Measurements from ENCODE around the gene GORAB. TPM values are rescaled to one million over a fixed set of nuclear protein-coding genes. Genes with fewer than 3 reads are reported as not detected.

GORAB gene
- total RNA-seq, 2 experiments from 2014 or later = 23.0 to 26.6 TPM

DNA sequence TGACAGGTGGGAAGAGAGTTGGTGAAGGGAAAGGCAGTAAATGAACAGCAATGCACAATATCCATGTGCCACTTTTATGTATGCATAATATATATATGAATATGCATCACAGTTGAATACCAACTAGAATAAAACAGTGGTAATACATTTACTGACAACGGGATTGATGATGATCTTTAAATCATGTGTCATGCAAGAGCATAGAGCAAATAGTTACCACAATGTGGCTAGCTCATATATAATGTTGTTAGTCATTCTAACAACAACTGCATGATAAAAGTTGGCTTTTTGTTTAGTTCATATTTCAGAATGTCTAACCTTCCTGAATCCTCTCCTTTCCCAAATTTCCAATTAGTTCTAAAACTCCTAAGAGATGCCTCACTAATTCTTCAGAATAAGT lies 46.4 kb downstream of the GORAB start:
- TF ChIP-seq, protein P1, sequence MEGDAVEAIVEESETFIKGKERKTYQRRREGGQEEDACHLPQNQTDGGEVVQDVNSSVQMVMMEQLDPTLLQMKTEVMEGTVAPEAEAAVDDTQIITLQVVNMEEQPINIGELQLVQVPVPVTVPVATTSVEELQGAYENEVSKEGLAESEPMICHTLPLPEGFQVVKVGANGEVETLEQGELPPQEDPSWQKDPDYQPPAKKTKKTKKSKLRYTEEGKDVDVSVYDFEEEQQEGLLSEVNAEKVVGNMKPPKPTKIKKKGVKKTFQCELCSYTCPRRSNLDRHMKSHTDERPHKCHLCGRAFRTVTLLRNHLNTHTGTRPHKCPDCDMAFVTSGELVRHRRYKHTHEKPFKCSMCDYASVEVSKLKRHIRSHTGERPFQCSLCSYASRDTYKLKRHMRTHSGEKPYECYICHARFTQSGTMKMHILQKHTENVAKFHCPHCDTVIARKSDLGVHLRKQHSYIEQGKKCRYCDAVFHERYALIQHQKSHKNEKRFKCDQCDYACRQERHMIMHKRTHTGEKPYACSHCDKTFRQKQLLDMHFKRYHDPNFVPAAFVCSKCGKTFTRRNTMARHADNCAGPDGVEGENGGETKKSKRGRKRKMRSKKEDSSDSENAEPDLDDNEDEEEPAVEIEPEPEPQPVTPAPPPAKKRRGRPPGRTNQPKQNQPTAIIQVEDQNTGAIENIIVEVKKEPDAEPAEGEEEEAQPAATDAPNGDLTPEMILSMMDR (IDR thresholded peaks at IDR 0.05) = no peak
- H3K4me1 Mint-ChIP-seq (ENCODE audit: low read depth) = no peaks in the 10 kb centered on the region
- no peaks in the 10 kb centered on the region for H3K36me3 Mint-ChIP-seq (ENCODE audit: low read depth)
- peaks cover 2% of the 10 kb centered on the region for H3K9me3 Mint-ChIP-seq
- CTCF ChIA-PET = no interaction called here
- no peaks in the 10 kb centered on the region for H3K36me3 ChIP-seq (ENCODE audit: insufficient read depth, low read length)
- H3K9me3 ChIP-seq (ENCODE audit: control insufficient read depth in 1 of 2, insufficient read depth in 1 of 2, low read length in 2 of 2) = no peaks in the 10 kb centered on the region
- peaks cover 6 to 8% of the 10 kb centered on the region in 2 experiments for H3K27me3 ChIP-seq (ENCODE audit: control insufficient read depth in 1 of 2, insufficient read depth in 2 of 2, low read length in 2 of 2)
- POLR2A ChIA-PET = no interaction called here
- no peak overlapping the region for H3K4me3 ChIP-seq (ENCODE audit: low read length)
- H3K4me1 ChIP-seq (ENCODE audit: insufficient read depth, low read length) = no peaks in the 10 kb centered on the region
- H3K27ac ChIP-seq (ENCODE audit: low read depth in 1 of 2, low read length in 2 of 2) = no peak overlapping the region
- H3K4me3 Mint-ChIP-seq = no peak overlapping the region
- H3K27ac Mint-ChIP-seq = no peak overlapping the region
- peaks cover 30% of the 10 kb centered on the region for H3K27me3 Mint-ChIP-seq
- intact Hi-C loops (cut with DNase I, micrococcal nuclease) = no loop called here
- ATAC-seq (ENCODE audit: poor library complexity) (no peak), DNase-seq (no peak)

DNA sequence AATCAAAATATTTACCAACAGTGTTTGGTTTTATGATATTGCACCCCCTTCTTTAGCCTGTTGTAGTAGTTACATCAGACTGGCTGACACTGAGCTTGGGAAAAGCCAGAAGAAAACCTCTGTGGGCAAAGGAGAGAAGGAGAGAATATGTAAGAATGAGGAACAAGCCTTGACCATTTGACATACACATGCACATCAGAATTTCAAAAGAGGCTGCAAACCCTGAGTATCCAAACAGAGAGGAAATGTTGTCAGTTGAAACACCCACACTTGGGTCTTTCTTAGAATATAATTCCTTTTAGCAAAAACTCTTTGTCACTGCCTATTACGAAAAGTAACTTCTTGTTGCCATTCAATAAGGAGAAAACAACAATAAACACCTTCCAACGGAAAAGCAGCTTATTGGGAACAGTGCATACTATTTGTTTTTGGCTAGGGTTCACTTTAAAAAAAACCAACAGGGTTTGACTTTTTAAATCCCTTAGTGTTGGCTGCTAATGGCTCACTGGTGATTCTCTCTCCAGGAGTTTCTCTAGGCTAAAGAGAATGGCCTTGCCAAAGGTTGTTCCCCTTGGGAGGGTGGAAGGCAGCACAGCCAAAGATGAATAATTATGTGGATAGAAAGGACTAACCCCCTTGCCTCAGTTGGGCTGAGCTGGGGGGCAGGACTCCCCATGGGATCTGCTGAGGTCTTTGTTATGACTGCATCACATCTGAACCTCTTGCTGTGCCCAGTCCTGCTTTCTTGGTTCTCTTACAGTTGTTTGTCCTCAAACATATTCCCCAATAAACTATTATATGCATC lies 48.9 kb downstream of the GORAB start:
- Histone ChIP-seq H3K9me3 (ENCODE audit: control insufficient read depth in 1 of 2, insufficient read depth in 1 of 2, low read length in 2 of 2) (no peaks in the 10 kb centered on the region), H3K27ac (ENCODE audit: low read depth in 1 of 2, low read length in 2 of 2) (no peak overlapping the region), H3K4me1 (ENCODE audit: insufficient read depth, low read length) (no peaks in the 10 kb centered on the region), H3K27me3 (ENCODE audit: control insufficient read depth in 1 of 2, insufficient read depth in 2 of 2, low read length in 2 of 2) (peaks cover 6 to 8% of the 10 kb centered on the region in 2 experiments), H3K36me3 (ENCODE audit: insufficient read depth, low read length) (no peaks in the 10 kb centered on the region), H3K4me3 (ENCODE audit: low read length) (no peak overlapping the region)
- Mint-ChIP-seq H3K4me1 (ENCODE audit: low read depth) (no peaks in the 10 kb centered on the region), H3K36me3 (ENCODE audit: low read depth) (no peaks in the 10 kb centered on the region), H3K4me3 (no peak overlapping the region), H3K27me3 (peaks cover 41% of the 10 kb centered on the region), H3K27ac (no peak overlapping the region), H3K9me3 (peaks cover 2% of the 10 kb centered on the region)
- ChIA-PET POLR2A (interaction anchor here (0.6 kb wide), 1 partner anchor 281 kb away, joined by 3 read pairs; no protein-coding TSS in a partner anchor), CTCF (no interaction called here)
- intact Hi-C loops (cut with DNase I, micrococcal nuclease) = no loop called here
- ATAC-seq (ENCODE audit: poor library complexity) = no peak
- no peak for DNase-seq
- TF ChIP-seq, protein P1 (IDR thresholded peaks at IDR 0.05) = no peak

DNA sequence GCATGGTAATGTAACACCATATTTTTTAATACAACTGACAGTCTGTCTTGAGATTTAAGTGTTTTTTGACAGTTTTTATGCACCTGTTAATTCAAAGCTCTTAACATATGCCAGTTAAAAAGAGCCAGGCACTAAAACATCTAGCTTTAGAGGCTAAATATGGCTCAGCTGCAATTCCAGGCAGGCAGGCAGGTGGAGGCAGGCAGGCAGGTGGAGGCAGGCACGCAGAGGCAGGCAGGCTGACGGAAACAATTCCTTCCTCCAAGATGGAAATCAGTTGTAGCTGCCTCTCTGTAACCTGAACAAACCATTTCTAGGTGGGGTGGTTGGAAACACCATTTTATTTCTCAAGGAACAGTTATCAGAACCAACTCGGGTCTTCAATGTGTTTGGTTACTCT lies 51.2 kb downstream of the GORAB start:
- POLR2A ChIA-PET = no interaction called here
- Histone ChIP-seq H3K27ac (ENCODE audit: low read depth in 1 of 2, low read length in 2 of 2) (no peak overlapping the region), H3K4me1 (ENCODE audit: insufficient read depth, low read length) (no peaks in the 10 kb centered on the region), H3K36me3 (ENCODE audit: insufficient read depth, low read length) (no peaks in the 10 kb centered on the region), H3K9me3 (ENCODE audit: control insufficient read depth in 1 of 2, insufficient read depth in 1 of 2, low read length in 2 of 2) (no peaks in the 10 kb centered on the region), H3K4me3 (ENCODE audit: low read length) (no peak overlapping the region), H3K27me3 (ENCODE audit: control insufficient read depth in 1 of 2, insufficient read depth in 2 of 2, low read length in 2 of 2) (peaks cover 6 to 15% of the 10 kb centered on the region in 2 experiments)
- TF ChIP-seq, protein P1 (IDR thresholded peaks at IDR 0.05) = no peak
- DNase-seq (no peak), ATAC-seq (ENCODE audit: poor library complexity) (no peak)
- Mint-ChIP-seq H3K27me3 (peaks cover 55% of the 10 kb centered on the region), H3K27ac (no peak overlapping the region), H3K9me3 (no peaks in the 10 kb centered on the region), H3K4me1 (ENCODE audit: low read depth) (peaks cover 4% of the 10 kb centered on the region), H3K4me3 (no peak overlapping the region), H3K36me3 (ENCODE audit: low read depth) (no peaks in the 10 kb centered on the region)
- CTCF ChIA-PET = no interaction called here
- intact Hi-C loops (cut with DNase I, micrococcal nuclease) = no loop called here

Data from CD4-positive, alpha-beta T cell (primary cell).